GM12878 (cell line): Measurements from ENCODE around the gene STK35. TPM values are rescaled to one million over a fixed set of nuclear protein-coding genes. Genes with fewer than 3 reads are reported as not detected.

Experiments used
- ATAC-seq: fragments of 200-7000 bp; cut with Tn5 transposase; 3 replicates; pipeline ENCODE4 v1.9.1; 2020; ENCODE audit warnings: mild to moderate bottlenecking, moderate library complexity
- BruUV-seq: library from RNA; stranded (reverse); fragments of 400-500 nt; replicated peaks from 2 replicates; lab custom pipeline; 2021; lab: Mats Ljungman, UMichigan
- CTCF ChIA-PET: fragments of 300-600 bp; sonication (Branson Sonifier 250); formaldehyde crosslinking; extraction: SDS; loops from one replicate; lab custom pipeline; 2021; ENCODE audit warnings: inconsistent platforms; lab: Yijun Ruan, JAX
- POLR2A ChIA-PET: fragments of 350-600 bp; formaldehyde crosslinking; extraction: SDS; loops from one replicate; lab custom pipeline; 2021; ENCODE audit warnings: inconsistent platforms; lab: Charles Lee
- RAD21 ChIA-PET: fragments of 300-600 bp; sonication (Branson Sonifier 250); formaldehyde crosslinking; loops from one replicate; lab custom pipeline; 2023; ENCODE audit warnings: antibody characterized with exemption; ENCODE audit not compliant: unreplicated experiment; lab: Charles Lee
- SMC1A ChIA-PET: fragments of 300-600 bp; sonication (Branson Sonifier 250); formaldehyde crosslinking; loops from one replicate; lab custom pipeline; 2023; ENCODE audit not compliant: unreplicated experiment, uncharacterized antibody; lab: Charles Lee
- DNase-seq: peaks from one replicate; pipeline ENCODE4 v3.0.0-alpha.2; 2011; ENCODE audit warnings: low read depth, low spot score
- FAIRE-seq: peaks from 3 replicates; lab custom pipeline; 2011; peaks lifted over from hg19 to GRCh38; lab: Jason Lieb, UNC
- H2AFZ ChIP-seq: 2 replicates; pipeline ENCODE4 v1.6.0; 2011; ENCODE audit warnings: low read depth, low read length, control low read depth; ENCODE audit not compliant: control insufficient read depth
- H3K27ac ChIP-seq: 2 replicates; pipeline ENCODE4 v1.5.1; 2011; ENCODE audit warnings: control low read depth; ENCODE audit not compliant: control insufficient read depth, insufficient read depth
- H3K27me3 ChIP-seq, 2 experiments: replicated peaks in 1 of 2; 2 replicates each; pipeline versions ENCODE4 v1.6.0 to v1.6.1; 2011; ENCODE audit warnings: low read length in 1 of 2; ENCODE audit not compliant: control insufficient read depth in 2 of 2, insufficient read depth in 2 of 2
- H3K36me3 ChIP-seq, 2 experiments: 2 replicates each; pipeline ENCODE4 v1.5.1; 2011; ENCODE audit warnings: low read length in 1 of 2; ENCODE audit not compliant: control insufficient read depth in 2 of 2, insufficient read depth in 2 of 2
- H3K4me1 ChIP-seq: 2 replicates; pipeline ENCODE4 v1.6.1; 2011; ENCODE audit warnings: mild to moderate bottlenecking, low read length, moderate library complexity, mixed read lengths; ENCODE audit not compliant: control insufficient read depth, insufficient read depth
- H3K4me2 ChIP-seq: 2 replicates; pipeline ENCODE4 v1.6.0; 2011; ENCODE audit warnings: control low read depth; ENCODE audit not compliant: control insufficient read depth, insufficient read depth
- H3K4me3 ChIP-seq: fragments of 200-600 bp; sonication (generic); 2 replicates; pipeline ENCODE4 v1.5.1; 2016
- H3K79me2 ChIP-seq: 2 replicates; pipeline ENCODE4 v1.6.0; 2011; ENCODE audit warnings: low read length; ENCODE audit not compliant: control insufficient read depth, insufficient read depth
- H3K9ac ChIP-seq: 2 replicates; pipeline ENCODE4 v1.8.0; 2011; ENCODE audit warnings: low read length, control low read depth, mixed read lengths; ENCODE audit not compliant: control insufficient read depth, insufficient read depth
- H3K9me3 ChIP-seq: replicated peaks from 3 replicates; pipeline ENCODE4 v1.5.1; 2011; ENCODE audit warnings: mild to moderate bottlenecking, low read length; ENCODE audit not compliant: control insufficient read depth, insufficient read depth
- H4K20me1 ChIP-seq: 2 replicates; pipeline ENCODE4 v1.6.0; 2011; ENCODE audit not compliant: control insufficient read depth, insufficient read depth
- BCL3 ChIP-seq: IDR thresholded peaks from 2 replicates; pipeline ENCODE4 v1.6.1; 2011; ENCODE audit warnings: borderline replicate concordance, low read depth, mild to moderate bottlenecking, moderate library complexity, low read length; ENCODE audit not compliant: insufficient read depth, poor library complexity, severe bottlenecking
- FOXK2 ChIP-seq: fragments of 450-650 bp; IDR thresholded peaks from 2 replicates; pipeline ENCODE4 v1.6.1; 2017; ENCODE audit warnings: mild to moderate bottlenecking, moderate library complexity
- GATAD2B ChIP-seq: fragments of 450-650 bp; conservative IDR thresholded peaks from 2 replicates; pipeline ENCODE4 v1.6.1; 2017; ENCODE audit warnings: low read depth, mild to moderate bottlenecking, moderate library complexity
- MTA2 ChIP-seq: fragments of 450-650 bp; IDR thresholded peaks from 2 replicates; pipeline ENCODE4 v1.6.1; 2016; ENCODE audit warnings: low read depth, mild to moderate bottlenecking, moderate library complexity
- MXI1 ChIP-seq: fragments of 150-350 bp; IDR thresholded peaks from 2 replicates; pipeline ENCODE4 v1.6.1; 2011; ENCODE audit warnings: low read depth, mild to moderate bottlenecking, inconsistent platforms, low read length, improper control_type of control experiment
- NFYB ChIP-seq: IDR thresholded peaks from 2 replicates; pipeline ENCODE4 v1.6.1; 2011; ENCODE audit warnings: low read depth, mild to moderate bottlenecking, low read length, improper control_type of control experiment, moderate library complexity; ENCODE audit not compliant: insufficient read depth
- POLR2A ChIP-seq: IDR thresholded peaks from 2 replicates; pipeline ENCODE4 v1.6.1; 2011; ENCODE audit warnings: low read depth, mild to moderate bottlenecking, low read length
- RCOR1 ChIP-seq: conservative IDR thresholded peaks from 2 replicates; pipeline ENCODE4 v1.6.1; 2012; ENCODE audit warnings: low read depth, low read length, improper control_type of control experiment
- SMAD1 ChIP-seq: fragments of 450-650 bp; IDR thresholded peaks from 2 replicates; pipeline ENCODE4 v1.6.1; 2018; ENCODE audit warnings: mild to moderate bottlenecking, low read depth; ENCODE audit not compliant: partially characterized antibody
- SMAD5 ChIP-seq: IDR thresholded peaks from 2 replicates; pipeline ENCODE4 v1.6.1; 2016; ENCODE audit warnings: antibody characterized with exemption, low read depth
- TCF7 ChIP-seq: IDR thresholded peaks from 2 replicates; pipeline ENCODE4 v1.6.1; 2014; ENCODE audit warnings: antibody characterized with exemption, borderline replicate concordance
- ZNF384 ChIP-seq: IDR thresholded peaks from 2 replicates; pipeline ENCODE4 v1.6.1; 2012; ENCODE audit warnings: low read depth, mild to moderate bottlenecking, low read length, improper control_type of control experiment, borderline replicate concordance
- ZNF622 ChIP-seq: fragments of 450-650 bp; IDR thresholded peaks from 2 replicates; pipeline ENCODE4 v1.6.1; 2017; ENCODE audit warnings: mild to moderate bottlenecking, inconsistent platforms
- in situ Hi-C: fragments of 300-500 bp; cut with MboI; formaldehyde crosslinking; loops from 9 replicates; pipeline ENCODE4 v1.14.3; 2018; ENCODE audit warnings: mixed read lengths
- intact Hi-C: fragments of 100-400 bp; cut with micrococcal nuclease; formaldehyde crosslinking; loops from one replicate; pipeline ENCODE4 v1.14.2; 2022; ENCODE audit not compliant: unreplicated experiment
- polyA plus RNA-seq, 11 experiments: library from polyadenylated mRNA; depleted of rRNA in 4 of 11; unstranded in 6 of 11; stranded (reverse) in 5 of 11; fragments of >200 nt; fragmentation: Nextera tagmentation in 4 of 11; fragmentation: Illumina TruSeq in 1 of 11; extraction: Ambion mirVana in 4 of 11; extraction: Trizol in 1 of 11; gene quantifications; 1 replicate in 1 of 11; 2 replicates in 10 of 11; pipeline versions ENCODE4 v1.2.1 to v1.2.3, GENCODE V29; 2011 to 2016; ENCODE audit warnings: inconsistent platforms in 2 of 11, missing spikeins in 2 of 11, low read depth in 1 of 11
- total RNA-seq, 4 experiments: library from RNA; depleted of rRNA in 3 of 4; stranded (reverse); fragments of >200 nt in 3 of 4; fragmentation: Illumina TruSeq in 1 of 4; extraction: Trizol in 1 of 4; gene quantifications; 2 replicates each; pipeline versions ENCODE4 v1.2.1 to v1.2.3, GENCODE V29; 2013 to 2021
- TF ChIP-seq, protein P1 (sequence below): IDR thresholded peaks from 2 replicates; pipeline ENCODE4 v1.6.1; 2012; ENCODE audit warnings: low read depth, low read length, improper control_type of control experiment
- TF ChIP-seq, protein P2 (sequence below): IDR thresholded peaks from 2 replicates; pipeline ENCODE4 v1.6.1; 2011; ENCODE audit warnings: mild to moderate bottlenecking, low read depth, low read length, moderate library complexity; ENCODE audit not compliant: insufficient replicate concordance

The STK35 gene
- total and polyA plus RNA-seq, 10 of the 15 experiments (the other 5 are each of a cell fraction or from before 2014, with no cell fraction given), result 2.9 to 19.4 (median 9.6) TPM

- Histone ChIP-seq H4K20me1 (no peaks in the 10 kb centered on the region), H3K79me2 (no peaks in the 10 kb centered on the region), H3K27me3 (no peaks in the 10 kb centered on the region), H3K9me3 (no peaks in the 10 kb centered on the region), H3K27ac (no peak overlapping the region), H2AFZ (no peak overlapping the region), H3K36me3 (no peaks in the 10 kb centered on the region), H3K4me3 (no peak overlapping the region), H3K9ac (no peak overlapping the region), H3K4me1 (no peaks in the 10 kb centered on the region), H3K4me2 (no peak overlapping the region)
- ChIA-PET POLR2A (no interaction called here), RAD21 (no interaction called here), CTCF (no interaction called here), SMC1A (no interaction called here)
- DNase-seq (no peak), FAIRE-seq (no peak), ATAC-seq (no peak)
- intact Hi-C loops (no loop called here), in situ Hi-C loops (no loop called here)
- TF ChIP-seq MXI1 (no peak), BCL3 (no peak), MTA2 (no peak), ZNF384 (no peak), ZNF622 (no peak), FOXK2 (no peak), SMAD1 (no peak), GATAD2B (no peak), POLR2A (no peak), NFYB (no peak), RCOR1 (no peak), TCF7 (no peak), SMAD5 (no peak)
- TF ChIP-seq, protein P1, sequence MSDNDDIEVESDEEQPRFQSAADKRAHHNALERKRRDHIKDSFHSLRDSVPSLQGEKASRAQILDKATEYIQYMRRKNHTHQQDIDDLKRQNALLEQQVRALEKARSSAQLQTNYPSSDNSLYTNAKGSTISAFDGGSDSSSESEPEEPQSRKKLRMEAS, result no peak
- TF ChIP-seq, protein P2, sequence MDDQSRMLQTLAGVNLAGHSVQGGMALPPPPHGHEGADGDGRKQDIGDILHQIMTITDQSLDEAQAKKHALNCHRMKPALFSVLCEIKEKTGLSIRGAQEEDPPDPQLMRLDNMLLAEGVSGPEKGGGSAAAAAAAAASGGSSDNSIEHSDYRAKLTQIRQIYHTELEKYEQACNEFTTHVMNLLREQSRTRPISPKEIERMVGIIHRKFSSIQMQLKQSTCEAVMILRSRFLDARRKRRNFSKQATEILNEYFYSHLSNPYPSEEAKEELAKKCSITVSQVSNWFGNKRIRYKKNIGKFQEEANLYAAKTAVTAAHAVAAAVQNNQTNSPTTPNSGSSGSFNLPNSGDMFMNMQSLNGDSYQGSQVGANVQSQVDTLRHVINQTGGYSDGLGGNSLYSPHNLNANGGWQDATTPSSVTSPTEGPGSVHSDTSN, result no peak
- TF ChIP-seq, all 136 proteins: peak for 0
- no TSS peak for BruUV-seq
Measured at GRCh38 chr20:2054911-2055310, 46.7 kb upstream of the STK35 start.
